HepG2 (cell line): ENCODE measurements around the gene ELF1. TPM values are rescaled to one million over a fixed set of nuclear protein-coding genes. Genes with fewer than 3 reads are reported as not detected.
A peak's percentile ranks its signal among the peaks of the same experiment; 100 is the strongest.

Source experiments
- ATAD3A ChIP-seq: sonication (generic); formaldehyde crosslinking; IDR thresholded peaks from 2 replicates; pipeline ENCODE4 v1.4.0; 2020; ENCODE audit warnings: missing genetic modification reagents
- DR1 ChIP-seq: sonication (generic); formaldehyde crosslinking; IDR thresholded peaks from 2 replicates; pipeline ENCODE4 v1.8.0; 2021; ENCODE audit warnings: mild to moderate bottlenecking, missing genetic modification reagents, inconsistent platforms
- GATAD1 ChIP-seq: IDR thresholded peaks from 2 replicates; pipeline ENCODE4 v1.6.1; 2016; ENCODE audit warnings: missing genetic modification reagents, missing compliant biosample characterization
- KDM2A ChIP-seq: sonication (generic); formaldehyde crosslinking; IDR thresholded peaks from 2 replicates; pipeline ENCODE4 v1.4.0; 2020; ENCODE audit warnings: low read depth, missing genetic modification reagents, borderline replicate concordance
- RARA ChIP-seq: IDR thresholded peaks from 2 replicates; pipeline ENCODE4 v1.6.1; 2016; ENCODE audit warnings: missing genetic modification reagents, missing compliant biosample characterization
- polyA plus RNA-seq, 8 experiments: library from polyadenylated mRNA; depleted of rRNA in 3 of 8; stranded (reverse) in 7 of 8; unstranded in 1 of 8; fragments of >200 nt; fragmentation: Illumina TruSeq in 4 of 8; extraction: Trizol in 4 of 8; gene quantifications; 2 replicates each; pipeline versions ENCODE4 v1.2.1 to v1.2.3, GENCODE V29; 2011 to 2016; ENCODE audit warnings: low read depth in 4 of 8, missing spikeins in 1 of 8, mixed read lengths in 1 of 8; ENCODE audit not compliant: insufficient read depth in 1 of 8
- total RNA-seq, 5 experiments: library from RNA; depleted of rRNA; stranded (reverse); fragments of >200 nt; fragmentation: Illumina TruSeq; extraction: Trizol; gene quantifications; 2 replicates each; pipeline ENCODE4 v1.2.3, GENCODE V29; 2016; ENCODE audit warnings: low read depth in 1 of 5
- TF ChIP-seq, protein P1 (sequence below): sonication (generic); formaldehyde crosslinking; IDR thresholded peaks from 2 replicates; pipeline ENCODE4 v1.9.0; 2021; ENCODE audit warnings: missing genetic modification reagents, mild to moderate bottlenecking, borderline replicate concordance
- TF ChIP-seq, protein P2 (sequence below): sonication (generic); formaldehyde crosslinking; IDR thresholded peaks from 2 replicates; pipeline ENCODE4 v1.8.1; 2023; ENCODE audit warnings: mild to moderate bottlenecking, moderate library complexity, missing genetic modification reagents
- TF ChIP-seq, protein P3 (sequence below): sonication (generic); formaldehyde crosslinking; IDR thresholded peaks from 2 replicates; pipeline ENCODE4 v1.4.0; 2020; ENCODE audit warnings: missing genetic modification reagents, borderline replicate concordance
- TF ChIP-seq, protein P4 (sequence below): sonication (generic); formaldehyde crosslinking; IDR thresholded peaks from one replicate; pipeline ENCODE4 v1.5.1; 2020; ENCODE audit warnings: mild to moderate bottlenecking, missing genetic modification reagents; ENCODE audit errors: not compliant biosample characterization
- TF ChIP-seq, protein P5 (sequence below): IDR thresholded peaks from 2 replicates; pipeline ENCODE4 v1.6.1; 2016; ENCODE audit warnings: low read depth, control low read depth

The ELF1 gene
- total and polyA plus RNA-seq, 2 of the 13 experiments (the other 11 are each of a cell fraction or from before 2014, with no cell fraction given): 24.6 to 71.5 TPM

DNA sequence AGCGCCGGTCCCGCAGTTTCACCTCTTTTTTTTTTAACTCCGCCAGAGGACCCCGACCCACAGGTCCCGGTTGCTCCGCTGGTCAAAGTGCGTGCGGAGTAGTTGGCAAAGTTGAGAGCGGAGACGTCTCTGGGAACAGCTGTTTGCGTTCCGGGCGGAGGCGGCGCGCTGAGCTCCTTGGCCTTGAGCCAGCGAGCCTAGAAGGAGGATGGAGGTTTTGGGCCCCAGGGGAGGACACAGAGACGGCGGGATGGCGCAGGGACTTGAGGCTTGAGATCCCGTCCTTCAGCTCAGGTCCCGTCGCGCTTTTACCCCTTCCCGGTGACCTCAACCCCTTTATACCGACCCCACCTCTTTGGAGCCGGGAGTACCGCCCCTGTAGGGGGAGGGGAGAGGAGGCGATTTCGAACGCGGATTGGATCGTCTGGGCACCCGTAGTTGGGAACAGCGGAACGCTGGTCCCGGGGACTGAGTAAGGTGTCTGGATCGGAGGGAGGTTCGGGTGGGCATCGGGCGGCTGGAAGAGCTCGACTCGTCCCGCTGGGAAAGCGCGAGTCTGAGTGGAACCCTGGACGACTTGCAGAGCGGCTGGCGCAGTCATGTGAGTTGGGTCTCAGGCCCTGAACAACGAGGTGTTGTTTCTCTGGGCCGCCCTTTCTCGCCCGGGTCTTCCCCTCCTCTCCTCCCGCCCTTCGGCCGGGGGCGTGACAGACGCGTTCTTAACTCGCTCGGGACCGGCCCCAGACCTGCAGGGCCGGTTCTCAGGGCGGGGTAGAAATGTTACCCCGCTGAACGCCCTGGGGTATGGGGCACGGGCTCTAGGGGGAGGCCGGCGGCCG is 42.2 kb upstream of the ELF1 start, which contains the start of gene WBP4 (continued):
- TF ChIP-seq, protein P1, sequence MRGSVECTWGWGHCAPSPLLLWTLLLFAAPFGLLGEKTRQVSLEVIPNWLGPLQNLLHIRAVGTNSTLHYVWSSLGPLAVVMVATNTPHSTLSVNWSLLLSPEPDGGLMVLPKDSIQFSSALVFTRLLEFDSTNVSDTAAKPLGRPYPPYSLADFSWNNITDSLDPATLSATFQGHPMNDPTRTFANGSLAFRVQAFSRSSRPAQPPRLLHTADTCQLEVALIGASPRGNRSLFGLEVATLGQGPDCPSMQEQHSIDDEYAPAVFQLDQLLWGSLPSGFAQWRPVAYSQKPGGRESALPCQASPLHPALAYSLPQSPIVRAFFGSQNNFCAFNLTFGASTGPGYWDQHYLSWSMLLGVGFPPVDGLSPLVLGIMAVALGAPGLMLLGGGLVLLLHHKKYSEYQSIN (CRISPR knock-in tag): 0 out of 2 replicates have a peak, but pooled peaks have one; percentile 62
- TF ChIP-seq, protein P2, sequence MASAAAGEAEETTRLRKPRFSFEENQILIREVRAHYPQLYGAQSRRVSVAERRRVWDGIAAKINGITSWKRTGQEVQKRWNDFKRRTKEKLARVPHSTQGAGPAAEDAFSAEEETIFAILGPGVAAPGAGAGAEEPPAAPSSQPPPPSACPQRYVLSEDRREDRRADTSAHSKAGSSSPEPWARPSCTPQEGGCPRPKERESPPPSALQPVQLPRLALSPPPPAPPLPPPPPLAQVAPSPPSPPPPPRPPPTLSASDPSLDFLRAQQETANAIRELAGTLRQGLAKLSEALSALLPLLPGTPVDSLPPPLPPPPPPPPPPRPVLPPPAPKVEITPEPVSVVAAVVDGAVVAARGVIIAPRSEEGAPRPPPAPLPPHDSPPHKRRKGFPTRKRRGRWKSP (CRISPR knock-in tag): peak; percentile 36; the same call in 1 of the 2 replicates
- TF ChIP-seq ATAD3A (no peak), GATAD1 (peak; percentile 90), KDM2A (CRISPR knock-in tag) (peak; percentile 85), DR1 (CRISPR knock-in tag) (peak; percentile 98), RARA (CRISPR knock-in tag) (peak; percentile 55)
- TF ChIP-seq, protein P3, sequence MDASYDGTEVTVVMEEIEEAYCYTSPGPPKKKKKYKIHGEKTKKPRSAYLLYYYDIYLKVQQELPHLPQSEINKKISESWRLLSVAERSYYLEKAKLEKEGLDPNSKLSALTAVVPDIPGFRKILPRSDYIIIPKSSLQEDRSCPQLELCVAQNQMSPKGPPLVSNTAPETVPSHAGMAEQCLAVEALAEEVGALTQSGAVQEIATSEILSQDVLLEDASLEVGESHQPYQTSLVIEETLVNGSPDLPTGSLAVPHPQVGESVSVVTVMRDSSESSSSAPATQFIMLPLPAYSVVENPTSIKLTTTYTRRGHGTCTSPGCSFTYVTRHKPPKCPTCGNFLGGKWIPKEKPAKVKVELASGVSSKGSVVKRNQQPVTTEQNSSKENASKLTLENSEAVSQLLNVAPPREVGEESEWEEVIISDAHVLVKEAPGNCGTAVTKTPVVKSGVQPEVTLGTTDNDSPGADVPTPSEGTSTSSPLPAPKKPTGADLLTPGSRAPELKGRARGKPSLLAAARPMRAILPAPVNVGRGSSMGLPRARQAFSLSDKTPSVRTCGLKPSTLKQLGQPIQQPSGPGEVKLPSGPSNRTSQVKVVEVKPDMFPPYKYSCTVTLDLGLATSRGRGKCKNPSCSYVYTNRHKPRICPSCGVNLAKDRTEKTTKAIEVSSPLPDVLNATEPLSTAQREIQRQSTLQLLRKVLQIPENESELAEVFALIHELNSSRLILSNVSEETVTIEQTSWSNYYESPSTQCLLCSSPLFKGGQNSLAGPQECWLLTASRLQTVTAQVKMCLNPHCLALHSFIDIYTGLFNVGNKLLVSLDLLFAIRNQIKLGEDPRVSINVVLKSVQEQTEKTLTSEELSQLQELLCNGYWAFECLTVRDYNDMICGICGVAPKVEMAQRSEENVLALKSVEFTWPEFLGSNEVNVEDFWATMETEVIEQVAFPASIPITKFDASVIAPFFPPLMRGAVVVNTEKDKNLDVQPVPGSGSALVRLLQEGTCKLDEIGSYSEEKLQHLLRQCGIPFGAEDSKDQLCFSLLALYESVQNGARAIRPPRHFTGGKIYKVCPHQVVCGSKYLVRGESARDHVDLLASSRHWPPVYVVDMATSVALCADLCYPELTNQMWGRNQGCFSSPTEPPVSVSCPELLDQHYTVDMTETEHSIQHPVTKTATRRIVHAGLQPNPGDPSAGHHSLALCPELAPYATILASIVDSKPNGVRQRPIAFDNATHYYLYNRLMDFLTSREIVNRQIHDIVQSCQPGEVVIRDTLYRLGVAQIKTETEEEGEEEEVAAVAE (CRISPR knock-in tag): peak; percentile 64; the same call in 1 of the 2 replicates
- TF ChIP-seq, protein P4, sequence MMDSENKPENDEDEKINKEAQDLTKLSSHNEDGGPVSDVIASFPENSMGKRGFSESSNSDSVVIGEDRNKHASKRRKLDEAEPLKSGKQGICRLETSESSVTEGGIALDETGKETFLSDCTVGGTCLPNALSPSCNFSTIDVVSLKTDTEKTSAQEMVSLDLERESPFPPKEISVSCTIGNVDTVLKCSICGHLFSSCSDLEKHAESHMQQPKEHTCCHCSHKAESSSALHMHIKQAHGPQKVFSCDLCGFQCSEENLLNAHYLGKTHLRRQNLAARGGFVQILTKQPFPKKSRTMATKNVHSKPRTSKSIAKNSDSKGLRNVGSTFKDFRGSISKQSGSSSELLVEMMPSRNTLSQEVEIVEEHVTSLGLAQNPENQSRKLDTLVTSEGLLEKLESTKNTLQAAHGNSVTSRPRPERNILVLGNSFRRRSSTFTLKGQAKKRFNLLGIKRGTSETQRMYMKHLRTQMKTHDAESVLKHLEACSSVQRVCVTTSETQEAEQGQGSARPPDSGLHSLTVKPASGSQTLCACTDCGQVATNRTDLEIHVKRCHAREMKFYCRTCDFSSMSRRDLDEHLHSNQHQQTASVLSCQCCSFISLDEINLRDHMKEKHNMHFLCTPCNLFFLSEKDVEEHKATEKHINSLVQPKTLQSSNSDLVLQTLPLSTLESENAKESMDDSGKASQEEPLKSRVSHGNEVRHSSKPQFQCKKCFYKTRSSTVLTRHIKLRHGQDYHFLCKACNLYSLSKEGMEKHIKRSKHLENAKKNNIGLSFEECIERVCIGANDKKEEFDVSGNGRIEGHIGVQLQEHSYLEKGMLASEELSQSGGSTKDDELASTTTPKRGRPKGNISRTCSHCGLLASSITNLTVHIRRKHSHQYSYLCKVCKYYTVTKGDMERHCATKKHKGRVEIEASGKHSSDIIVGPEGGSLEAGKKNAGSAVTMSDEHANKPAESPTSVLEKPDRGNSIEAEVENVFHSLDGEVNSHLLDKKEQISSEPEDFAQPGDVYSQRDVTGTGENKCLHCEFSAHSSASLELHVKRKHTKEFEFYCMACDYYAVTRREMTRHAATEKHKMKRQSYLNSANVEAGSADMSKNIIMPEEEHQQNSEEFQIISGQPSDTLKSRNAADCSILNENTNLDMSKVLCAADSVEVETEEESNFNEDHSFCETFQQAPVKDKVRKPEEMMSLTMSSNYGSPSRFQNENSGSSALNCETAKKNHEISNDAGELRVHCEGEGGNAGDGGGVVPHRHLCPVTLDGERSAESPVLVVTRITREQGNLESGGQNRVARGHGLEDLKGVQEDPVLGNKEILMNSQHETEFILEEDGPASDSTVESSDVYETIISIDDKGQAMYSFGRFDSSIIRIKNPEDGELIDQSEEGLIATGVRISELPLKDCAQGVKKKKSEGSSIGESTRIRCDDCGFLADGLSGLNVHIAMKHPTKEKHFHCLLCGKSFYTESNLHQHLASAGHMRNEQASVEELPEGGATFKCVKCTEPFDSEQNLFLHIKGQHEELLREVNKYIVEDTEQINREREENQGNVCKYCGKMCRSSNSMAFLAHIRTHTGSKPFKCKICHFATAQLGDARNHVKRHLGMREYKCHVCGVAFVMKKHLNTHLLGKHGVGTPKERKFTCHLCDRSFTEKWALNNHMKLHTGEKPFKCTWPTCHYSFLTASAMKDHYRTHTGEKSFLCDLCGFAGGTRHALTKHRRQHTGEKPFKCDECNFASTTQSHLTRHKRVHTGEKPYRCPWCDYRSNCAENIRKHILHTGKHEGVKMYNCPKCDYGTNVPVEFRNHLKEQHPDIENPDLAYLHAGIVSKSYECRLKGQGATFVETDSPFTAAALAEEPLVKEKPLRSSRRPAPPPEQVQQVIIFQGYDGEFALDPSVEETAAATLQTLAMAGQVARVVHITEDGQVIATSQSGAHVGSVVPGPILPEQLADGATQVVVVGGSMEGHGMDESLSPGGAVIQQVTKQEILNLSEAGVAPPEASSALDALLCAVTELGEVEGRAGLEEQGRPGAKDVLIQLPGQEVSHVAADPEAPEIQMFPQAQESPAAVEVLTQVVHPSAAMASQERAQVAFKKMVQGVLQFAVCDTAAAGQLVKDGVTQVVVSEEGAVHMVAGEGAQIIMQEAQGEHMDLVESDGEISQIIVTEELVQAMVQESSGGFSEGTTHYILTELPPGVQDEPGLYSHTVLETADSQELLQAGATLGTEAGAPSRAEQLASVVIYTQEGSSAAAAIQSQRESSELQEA (CRISPR knock-in tag): no peak
- TF ChIP-seq, protein P5, sequence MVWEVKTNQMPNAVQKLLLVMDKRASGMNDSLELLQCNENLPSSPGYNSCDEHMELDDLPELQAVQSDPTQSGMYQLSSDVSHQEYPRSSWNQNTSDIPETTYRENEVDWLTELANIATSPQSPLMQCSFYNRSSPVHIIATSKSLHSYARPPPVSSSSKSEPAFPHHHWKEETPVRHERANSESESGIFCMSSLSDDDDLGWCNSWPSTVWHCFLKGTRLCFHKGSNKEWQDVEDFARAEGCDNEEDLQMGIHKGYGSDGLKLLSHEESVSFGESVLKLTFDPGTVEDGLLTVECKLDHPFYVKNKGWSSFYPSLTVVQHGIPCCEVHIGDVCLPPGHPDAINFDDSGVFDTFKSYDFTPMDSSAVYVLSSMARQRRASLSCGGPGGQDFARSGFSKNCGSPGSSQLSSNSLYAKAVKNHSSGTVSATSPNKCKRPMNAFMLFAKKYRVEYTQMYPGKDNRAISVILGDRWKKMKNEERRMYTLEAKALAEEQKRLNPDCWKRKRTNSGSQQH (CRISPR knock-in tag): 0 out of 2 replicates have a peak, but pooled peaks have one; percentile 40
